GM12801 (cell line): Measurements from ENCODE around the gene GTF3C6.

Experiments
- CTCF ChIP-seq: IDR thresholded peaks from one replicate; pipeline ENCODE4 v1.5.1; 2011; ENCODE audit warnings: control low read depth; ENCODE audit not compliant: insufficient read length; ENCODE audit errors: extremely low read depth

The GTF3C6 gene

DNA sequence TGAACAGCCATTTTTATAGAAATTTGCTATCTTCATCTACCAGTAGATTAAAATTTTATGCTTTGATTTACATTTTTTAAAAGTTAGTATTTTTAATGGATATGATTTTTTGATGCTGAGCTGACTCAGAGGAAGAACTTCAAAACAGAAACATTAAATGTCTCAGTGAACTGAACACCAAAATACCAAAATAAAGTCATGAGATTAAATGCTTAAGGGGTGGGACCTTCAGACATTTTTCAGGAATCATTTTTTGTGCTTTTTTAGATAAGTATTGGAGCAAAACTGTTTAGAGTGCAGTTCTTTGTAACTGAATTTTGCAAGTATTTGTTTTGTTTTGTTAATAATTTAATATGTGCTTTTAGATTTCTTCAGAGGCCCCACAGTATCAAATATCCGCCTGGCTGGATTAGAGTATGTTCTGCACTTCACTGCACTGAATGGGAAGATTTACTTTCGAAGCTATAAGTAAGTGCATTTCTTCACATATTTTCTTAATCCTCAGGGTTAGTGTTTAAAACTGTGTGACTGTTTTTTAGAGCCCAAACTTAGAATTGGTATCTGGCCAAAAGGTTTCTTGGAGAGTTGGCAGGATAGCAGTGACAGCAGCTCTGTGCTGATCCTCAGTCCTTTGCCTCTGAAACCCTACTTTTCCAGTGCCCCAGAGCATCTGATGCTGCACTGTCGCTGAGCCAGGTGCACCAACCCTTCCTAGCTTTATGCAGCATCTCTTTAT is 57.1 kb downstream of the GTF3C6 start:
- no peak for TF ChIP-seq CTCF
